NCI-H2081 treated with DMSO at 0.1 percent for 48 hours (cell line): ENCODE measurements around the gene SCAPER.
"Not testable (repeated sequence)": the region's sequence is repeated elsewhere in the genome, so short reads cannot be mapped to it uniquely, and the experiment has no call there.

Source experiments
- DNase-seq: peaks from one replicate; lab custom pipeline; 2025; lab: John Stamatoyannopoulos, UW

The SCAPER gene

DNA sequence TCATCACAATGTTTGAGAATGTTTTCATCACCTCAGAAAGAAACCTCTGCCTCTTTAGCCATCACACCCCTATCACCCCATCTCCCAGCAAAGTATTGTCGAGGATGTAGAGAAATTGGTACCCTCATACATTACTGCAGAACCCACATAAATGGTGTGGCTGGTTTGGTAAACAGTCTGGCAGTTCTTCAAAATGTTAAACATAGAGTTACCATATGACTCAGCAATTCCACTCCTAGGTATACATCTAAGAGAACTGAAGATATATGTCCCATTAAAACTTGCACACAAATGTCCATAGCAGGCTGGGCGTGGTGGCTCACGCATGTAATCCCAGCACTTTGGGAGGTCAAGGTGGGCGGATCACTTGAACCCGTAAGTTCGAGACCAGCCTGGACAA is 585.1 kb downstream of the SCAPER start:
- no peak for DNase-seq

DNA sequence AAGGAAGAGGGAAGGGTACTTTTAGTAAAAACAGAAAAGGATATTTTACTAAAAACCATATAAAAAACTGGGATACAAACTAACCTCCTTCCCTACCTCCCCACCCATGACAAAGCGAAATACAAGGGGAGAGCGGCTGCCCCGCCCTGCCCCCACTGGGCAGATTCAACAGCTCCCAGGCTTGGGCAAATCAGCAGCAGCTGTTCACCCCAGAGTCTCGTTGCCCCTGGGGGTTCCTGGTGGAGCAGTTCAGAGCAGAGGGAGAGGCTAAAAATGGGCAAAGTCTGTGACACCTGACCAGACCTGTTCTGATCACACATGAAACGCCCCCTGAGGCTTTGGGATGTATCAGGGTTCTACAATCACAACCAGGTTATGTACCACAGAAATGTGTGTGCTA is 591.4 kb downstream of the SCAPER start:
- DNase-seq = no peak

DNA sequence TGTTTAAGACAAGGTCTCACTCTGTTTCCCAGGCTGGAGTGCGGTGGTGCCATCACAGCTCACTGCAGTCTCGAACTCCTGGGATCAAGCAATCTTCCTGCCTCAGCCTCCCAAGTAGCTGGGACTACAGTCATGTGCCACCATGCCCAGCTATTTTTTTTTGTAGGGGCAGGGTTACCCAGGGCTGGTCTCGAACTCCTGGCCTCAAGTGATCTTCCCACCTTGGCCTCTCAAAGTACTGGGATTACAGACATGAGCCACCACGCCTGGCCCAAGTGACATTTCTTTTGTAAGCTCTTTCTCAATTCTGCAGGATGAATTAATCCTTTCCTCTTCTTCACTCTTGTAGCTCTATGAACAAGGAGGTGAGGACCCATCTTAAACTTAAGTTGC is 592.0 kb downstream of the SCAPER start:
- not testable (repeated sequence) for DNase-seq

DNA sequence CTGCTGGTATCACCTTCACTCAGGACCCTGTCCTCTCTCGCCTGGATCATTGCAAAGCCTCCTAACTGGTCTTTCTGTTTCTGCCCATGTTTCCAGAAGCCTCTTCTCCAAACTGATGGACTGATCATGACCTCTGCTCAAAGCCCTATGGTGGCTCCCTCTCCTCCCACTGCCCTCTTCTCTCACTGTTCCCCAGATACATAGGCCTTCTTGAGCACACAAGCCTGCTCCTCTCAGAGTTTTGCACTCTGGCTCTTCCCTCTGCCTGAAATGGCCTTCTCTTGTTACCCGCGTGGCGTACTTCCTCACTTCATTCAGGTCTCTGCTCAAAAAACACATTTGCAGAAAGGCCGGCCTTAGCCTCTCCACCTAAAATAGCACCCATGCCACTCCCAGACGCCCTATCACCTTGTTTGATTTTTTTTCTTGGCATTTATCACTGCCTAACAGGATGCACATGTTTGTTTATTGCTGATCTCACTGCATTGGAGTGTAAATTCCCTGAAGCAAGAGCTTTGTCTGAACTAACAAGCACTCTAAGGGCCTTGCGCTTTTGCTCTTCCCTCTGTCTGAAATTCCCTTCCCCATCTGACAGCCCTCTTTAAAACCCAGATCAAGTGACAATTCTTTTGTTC is 592.5 kb downstream of the SCAPER start:
- DNase-seq = no peak

DNA sequence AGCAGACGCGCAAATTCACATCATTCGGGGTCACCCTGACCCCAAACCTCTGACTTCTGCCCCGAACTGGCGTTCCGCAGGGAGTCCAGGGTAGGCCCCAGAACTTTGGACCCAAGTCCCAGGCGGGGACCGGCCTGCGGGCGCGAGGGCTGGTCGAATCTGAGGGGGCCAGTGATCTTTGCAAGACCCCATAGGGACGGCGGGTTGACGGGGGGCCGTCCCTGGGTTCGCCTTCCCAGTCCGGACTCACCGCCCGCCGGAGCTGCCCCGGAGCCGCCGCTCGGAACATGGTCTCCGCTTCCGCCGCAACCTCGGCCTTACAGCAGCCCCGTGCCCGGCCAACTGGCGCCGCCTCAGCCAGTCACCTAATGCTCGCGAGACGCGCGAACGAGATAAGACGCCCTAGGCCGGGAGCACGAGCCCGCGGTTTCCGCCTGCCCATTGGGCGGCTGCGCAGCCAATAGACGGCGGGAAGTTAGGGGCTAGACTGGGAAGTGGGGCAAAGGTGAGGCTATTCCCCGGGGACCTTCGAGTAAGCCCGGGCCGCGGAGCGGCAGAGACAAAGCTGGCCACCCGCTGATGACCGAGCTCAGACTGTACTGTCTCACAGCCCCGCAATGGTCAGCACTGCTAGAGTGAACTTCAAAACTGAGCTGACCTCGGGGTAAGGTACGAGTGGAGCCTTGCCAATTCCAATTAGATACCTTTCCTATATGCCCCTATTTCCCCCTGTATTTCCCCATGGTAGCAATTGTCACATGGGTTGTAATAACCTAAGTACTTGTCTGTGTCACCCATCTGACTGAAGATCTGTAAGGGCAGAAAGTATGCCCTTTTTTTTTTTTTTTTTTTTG is 593.8 kb downstream of the SCAPER start, which contains the start of gene ETFA:
ETFA (minus strand) TSS at position 370 of the 854 bp plus-strand sequence; CDS start at position 289, 81 bp downstream.
- peak; percentile 86 for DNase-seq

DNA sequence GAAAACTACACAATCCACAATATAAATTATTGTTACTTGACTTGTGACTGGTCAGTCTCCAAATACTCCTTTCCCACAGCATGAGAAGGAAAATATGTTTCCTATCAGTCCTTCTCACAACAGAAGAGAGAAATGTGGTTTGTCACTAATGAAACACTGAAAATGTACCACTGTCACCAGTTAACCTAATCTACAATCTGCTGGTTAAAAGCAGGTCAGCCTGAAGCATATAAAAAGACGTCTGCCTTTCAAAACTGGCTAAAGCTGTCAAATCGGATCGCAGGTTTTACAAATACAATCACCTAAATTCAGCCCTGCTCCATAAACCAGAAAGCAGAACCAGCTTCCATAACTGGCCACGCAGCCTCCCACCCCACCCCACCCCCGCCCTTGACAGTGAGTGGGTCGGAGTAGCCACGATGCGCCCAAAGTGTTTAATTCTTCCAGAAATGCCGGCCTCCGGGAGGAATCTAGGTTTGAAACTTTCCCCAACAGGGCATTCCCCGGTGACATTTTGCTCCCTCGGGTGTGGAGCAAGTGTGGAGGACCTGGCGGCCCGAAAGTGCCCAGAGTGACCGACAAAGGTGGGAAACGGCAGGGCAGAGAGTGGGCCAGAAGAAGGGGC is 594.6 kb downstream of the SCAPER start:
- no peak for DNase-seq

DNA sequence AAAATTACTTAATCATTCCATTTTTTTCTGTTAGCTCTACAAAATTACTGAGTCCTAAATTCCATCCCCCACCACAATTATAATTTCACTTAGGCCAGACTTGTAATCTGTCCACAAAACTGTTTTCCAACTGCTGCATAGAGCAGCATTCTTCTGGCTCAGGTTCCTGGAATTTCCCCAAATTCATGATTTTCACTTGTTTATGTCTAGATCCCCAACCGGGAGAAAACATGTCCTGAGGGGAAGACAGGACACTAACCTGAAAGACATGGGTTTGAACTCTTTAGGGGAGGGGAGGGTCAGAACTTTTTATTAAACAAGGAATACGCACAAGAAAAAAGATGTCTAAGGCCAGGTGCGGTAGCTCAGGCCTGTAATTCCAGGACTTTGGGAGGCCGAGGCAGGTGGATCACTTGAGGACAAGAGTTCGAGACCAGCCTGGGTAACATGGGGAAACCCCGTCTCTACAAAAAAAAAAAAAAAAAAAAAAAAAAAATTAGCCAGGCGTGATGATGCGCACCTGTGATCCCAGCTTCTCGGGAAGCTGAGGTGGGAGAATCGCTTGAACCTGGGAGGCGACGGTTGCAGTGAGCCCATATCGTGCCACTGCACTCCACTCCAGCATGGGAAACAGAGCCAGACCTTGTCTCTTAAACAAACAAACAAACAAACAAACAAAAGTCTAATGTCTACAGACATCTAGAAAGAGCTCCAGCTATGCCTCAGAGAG is 595.4 kb downstream of the SCAPER start:
- no peak for DNase-seq

DNA sequence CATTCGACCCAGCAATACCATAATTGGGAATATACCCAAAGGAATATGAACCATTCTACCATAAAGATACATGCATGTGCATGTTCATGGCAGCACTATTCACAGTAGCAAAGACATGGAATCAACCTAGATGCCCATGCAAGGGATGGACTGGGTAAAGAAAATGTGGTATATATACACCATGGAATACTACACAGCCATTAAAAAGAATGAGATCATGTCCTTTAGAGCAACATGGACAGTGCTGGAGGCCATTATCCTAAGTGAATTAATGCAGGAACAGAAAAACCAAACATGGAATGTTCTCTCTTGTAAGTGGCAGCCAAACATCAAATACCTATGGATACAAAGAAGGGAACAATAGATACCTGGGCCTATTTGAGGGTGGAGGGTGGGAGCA is 601.2 kb downstream of the SCAPER start:
- DNase-seq = no peak

DNA sequence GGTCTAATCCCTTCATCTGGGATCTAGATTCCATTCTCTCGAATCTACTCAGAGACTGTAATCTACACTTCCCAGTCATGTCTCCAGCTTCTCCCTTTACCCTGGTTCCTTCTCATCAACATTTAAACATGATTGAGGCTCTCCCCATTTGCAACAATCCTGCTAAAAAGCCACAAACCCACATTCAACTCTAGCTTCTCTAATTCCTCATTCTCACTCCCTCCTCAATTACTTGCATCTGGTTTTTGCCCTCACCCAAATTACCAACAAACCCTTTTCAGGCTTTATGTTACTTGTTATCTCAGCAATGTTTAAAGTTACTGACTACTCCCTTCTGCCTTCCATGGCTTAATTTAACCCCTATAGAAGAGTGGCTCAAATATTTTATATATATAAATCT is 605.4 kb downstream of the SCAPER start:
- no peak for DNase-seq

DNA sequence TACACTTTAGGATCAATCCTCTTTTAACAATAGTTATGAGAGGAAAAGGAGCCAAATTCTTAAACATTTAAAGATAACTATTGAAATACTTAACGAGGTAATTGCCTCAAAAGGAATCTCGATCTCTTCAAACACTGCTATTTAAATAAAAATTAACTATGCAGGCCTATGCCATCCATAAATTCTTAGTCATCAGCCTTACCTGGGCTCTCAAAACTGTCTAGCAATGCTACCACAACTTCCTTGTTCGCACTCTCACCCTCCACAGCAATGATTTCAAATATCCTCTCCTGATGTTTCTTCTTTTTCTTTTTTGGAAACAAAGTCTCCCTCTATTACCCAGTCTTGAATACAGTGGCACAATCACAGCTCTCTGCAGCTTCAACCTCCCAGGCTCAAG is 606.2 kb downstream of the SCAPER start:
- DNase-seq = no peak

DNA sequence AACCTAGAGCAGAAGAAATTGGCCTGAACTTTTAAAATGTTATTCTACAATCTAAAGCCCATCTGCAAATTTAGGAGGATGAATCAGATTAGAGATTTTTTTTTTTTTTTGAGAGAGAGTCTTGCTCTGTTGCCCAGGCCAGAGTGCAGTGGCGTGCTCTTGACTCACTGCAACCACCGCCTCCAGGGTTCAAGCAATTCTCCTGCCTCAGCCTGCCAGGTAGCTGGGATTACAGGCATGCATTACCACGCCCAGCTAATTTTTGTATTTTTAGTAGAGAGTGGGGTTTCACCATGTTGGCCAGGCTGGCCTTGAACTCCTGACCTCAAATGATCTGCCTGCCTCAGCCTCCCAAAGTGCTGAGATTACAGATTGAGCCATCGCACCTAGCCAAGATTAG is 607.2 kb downstream of the SCAPER start:
- not testable (repeated sequence) for DNase-seq
